Measurements from ENCODE around the gene P3H4. TPM values are rescaled to one million over a fixed set of nuclear protein-coding genes. Genes with fewer than 3 reads are reported as not detected.

The P3H4 gene
- total and polyA plus RNA-seq, 3 donors from 2014 or later = 6.9 to 13.9 (median 9.9) TPM

DNA sequence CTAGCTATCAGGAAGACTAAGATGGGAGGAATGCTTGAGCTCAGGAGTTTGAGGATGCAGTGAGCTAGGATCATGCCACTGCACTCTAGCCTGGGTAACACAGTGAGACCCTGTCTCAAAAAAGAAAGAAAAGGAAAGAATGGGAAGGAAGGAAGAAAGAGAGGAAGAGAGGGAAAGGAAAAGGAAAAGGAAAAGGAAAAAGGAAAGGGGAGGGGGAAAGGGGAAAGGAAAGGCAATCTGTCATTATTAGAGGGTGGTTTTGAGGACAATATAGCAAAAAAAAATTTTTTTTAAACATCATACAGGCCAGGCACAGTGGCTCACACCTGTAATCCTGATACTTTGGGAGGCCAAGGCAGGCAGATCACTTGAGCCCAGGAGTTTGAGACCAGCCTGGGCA lies 45.6 kb downstream of the P3H4 start:
- TF ChIP-seq, protein P1, sequence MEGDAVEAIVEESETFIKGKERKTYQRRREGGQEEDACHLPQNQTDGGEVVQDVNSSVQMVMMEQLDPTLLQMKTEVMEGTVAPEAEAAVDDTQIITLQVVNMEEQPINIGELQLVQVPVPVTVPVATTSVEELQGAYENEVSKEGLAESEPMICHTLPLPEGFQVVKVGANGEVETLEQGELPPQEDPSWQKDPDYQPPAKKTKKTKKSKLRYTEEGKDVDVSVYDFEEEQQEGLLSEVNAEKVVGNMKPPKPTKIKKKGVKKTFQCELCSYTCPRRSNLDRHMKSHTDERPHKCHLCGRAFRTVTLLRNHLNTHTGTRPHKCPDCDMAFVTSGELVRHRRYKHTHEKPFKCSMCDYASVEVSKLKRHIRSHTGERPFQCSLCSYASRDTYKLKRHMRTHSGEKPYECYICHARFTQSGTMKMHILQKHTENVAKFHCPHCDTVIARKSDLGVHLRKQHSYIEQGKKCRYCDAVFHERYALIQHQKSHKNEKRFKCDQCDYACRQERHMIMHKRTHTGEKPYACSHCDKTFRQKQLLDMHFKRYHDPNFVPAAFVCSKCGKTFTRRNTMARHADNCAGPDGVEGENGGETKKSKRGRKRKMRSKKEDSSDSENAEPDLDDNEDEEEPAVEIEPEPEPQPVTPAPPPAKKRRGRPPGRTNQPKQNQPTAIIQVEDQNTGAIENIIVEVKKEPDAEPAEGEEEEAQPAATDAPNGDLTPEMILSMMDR (IDR thresholded peaks at IDR 0.05) = no peak
- no peaks in the 10 kb centered on the region for H3K9me3 ChIP-seq
- DNase-seq = no peak
- H3K27ac ChIP-seq = no peak overlapping the region
- H3K4me1 ChIP-seq = no peaks in the 10 kb centered on the region
- no peaks in the 10 kb centered on the region for H3K27me3 ChIP-seq
- no peak overlapping the region for H3K4me3 ChIP-seq
- intact Hi-C loops (cut with DNase I; ENCODE audit: low total_unique reads) = no loop called here
- H3K36me3 ChIP-seq (ENCODE audit: low read depth, missing control alignments) = no peaks in the 10 kb centered on the region

DNA sequence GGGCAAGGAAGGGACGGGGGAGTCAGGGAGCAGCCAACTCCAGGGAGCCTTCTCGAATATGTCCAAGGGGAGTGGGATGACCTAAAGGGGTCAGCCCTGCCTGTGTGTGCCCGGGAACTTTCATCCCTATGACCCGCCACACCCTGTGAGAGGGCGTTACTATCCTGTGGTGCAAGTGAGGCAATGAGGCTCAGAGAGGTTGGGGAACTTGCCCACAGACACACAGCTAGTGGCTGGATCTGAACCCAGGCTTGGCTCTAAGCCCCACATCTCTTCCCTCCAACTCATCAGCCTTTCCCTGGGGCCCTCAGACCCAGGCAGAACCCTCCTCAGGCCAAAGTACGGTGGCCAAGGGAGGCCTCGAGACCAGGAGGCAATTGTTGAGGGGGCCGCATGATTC lies 48.4 kb downstream of the P3H4 start:
- Histone ChIP-seq H3K36me3 (ENCODE audit: low read depth, missing control alignments) (no peaks in the 10 kb centered on the region), H3K27me3 (no peaks in the 10 kb centered on the region), H3K4me1 (no peaks in the 10 kb centered on the region), H3K27ac (no peak overlapping the region), H3K9me3 (no peaks in the 10 kb centered on the region), H3K4me3 (no peak overlapping the region)
- intact Hi-C loops (cut with DNase I; ENCODE audit: low total_unique reads) = no loop called here
- WGBS, 2 donors = 93 to 100% methylated on average over 6 to 8 of the region's 8 CpGs
- no peak for DNase-seq
- TF ChIP-seq, protein P1 (IDR thresholded peaks at IDR 0.05) = no peak
- TF ChIP-seq POLR2A (IDR thresholded peaks at IDR 0.05) = no peak

DNA sequence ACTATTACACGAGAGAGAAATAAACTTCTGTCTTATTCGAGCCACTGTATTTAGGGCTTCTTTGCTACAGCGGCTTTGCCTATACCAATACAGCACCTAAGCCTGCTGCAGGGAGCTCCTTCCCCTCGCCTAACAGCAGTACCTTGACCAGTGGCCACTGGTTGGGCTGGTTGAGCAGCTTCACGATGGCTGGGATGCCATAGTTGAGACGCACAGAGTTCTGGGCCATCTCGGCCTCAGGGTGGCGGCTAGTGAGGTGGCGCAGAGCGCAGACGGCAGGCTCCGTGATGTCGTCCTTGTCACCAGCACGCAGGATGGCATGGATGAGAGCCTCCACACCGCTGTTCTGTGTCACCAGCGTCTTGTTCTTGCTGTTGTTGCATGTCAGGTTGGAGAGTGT lies 48.9 kb downstream of the P3H4 start:
- Histone ChIP-seq H3K4me3 (no peak overlapping the region), H3K27ac (no peak overlapping the region), H3K9me3 (no peaks in the 10 kb centered on the region), H3K27me3 (no peaks in the 10 kb centered on the region), H3K36me3 (ENCODE audit: low read depth, missing control alignments) (no peaks in the 10 kb centered on the region), H3K4me1 (no peaks in the 10 kb centered on the region)
- no peak for DNase-seq
- TF ChIP-seq, protein P1 (IDR thresholded peaks at IDR 0.05) = no peak
- TF ChIP-seq POLR2A (IDR thresholded peaks at IDR 0.05) = no peak
- 94 to 96% methylated on average over 16 of the region's 16 CpGs for WGBS, 2 donors
- intact Hi-C loops (cut with DNase I; ENCODE audit: low total_unique reads) = no loop called here

DNA sequence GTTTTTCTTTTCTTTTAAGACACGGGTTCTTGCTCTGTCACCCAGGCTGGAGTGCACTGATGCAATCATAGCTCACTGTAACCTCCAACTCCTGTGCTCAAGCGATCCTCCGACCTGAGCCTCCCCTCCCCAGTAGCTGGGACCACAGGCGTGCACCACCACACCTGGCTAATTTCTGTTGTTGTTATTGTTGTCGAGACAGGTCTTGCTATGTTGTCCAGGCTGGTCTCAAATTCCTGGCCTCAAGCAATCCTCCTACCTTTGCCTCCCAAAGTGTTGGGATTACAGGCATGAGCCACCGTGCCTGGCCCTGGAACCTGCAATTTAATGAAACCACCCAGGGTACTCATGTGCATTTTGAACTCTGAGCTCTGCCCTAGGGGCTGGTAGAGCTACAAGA lies 49.4 kb downstream of the P3H4 start:
- H3K9me3 ChIP-seq = no peaks in the 10 kb centered on the region
- H3K27ac ChIP-seq = no peak overlapping the region
- H3K27me3 ChIP-seq = no peaks in the 10 kb centered on the region
- no peaks in the 10 kb centered on the region for H3K36me3 ChIP-seq (ENCODE audit: low read depth, missing control alignments)
- no peaks in the 10 kb centered on the region for H3K4me1 ChIP-seq
- WGBS, 2 donors = 80 to 88% methylated on average over 6 of the region's 6 CpGs
- no peak for TF ChIP-seq POLR2A (IDR thresholded peaks at IDR 0.05)
- TF ChIP-seq, protein P1 (IDR thresholded peaks at IDR 0.05) = no peak
- H3K4me3 ChIP-seq = no peak overlapping the region
- no peak for DNase-seq
- intact Hi-C loops (cut with DNase I; ENCODE audit: low total_unique reads) = no loop called here

DNA sequence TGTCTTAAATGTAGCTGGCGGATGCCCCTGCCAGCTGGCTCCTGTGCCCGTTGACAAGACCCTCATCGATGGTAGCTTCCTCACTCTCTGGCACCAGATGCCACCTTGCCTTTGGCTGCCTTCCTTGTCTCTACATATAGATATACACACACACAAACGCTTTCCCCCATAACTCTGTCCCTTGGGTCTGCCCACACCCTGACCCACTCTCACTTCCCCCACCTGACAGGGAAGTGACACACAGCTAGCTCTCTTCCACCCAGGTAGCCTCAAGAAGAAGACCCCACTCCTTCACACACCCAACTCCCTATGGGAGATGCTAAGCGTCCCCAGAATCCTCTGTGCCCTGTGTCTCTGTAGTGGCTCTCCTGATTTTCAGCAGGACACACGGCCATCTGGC lies 50.9 kb downstream of the P3H4 start:
- Histone ChIP-seq H3K4me1 (no peaks in the 10 kb centered on the region), H3K9me3 (no peaks in the 10 kb centered on the region), H3K4me3 (no peak overlapping the region), H3K27me3 (no peaks in the 10 kb centered on the region), H3K36me3 (ENCODE audit: low read depth, missing control alignments) (no peaks in the 10 kb centered on the region), H3K27ac (no peak overlapping the region)
- no peak for TF ChIP-seq POLR2A (IDR thresholded peaks at IDR 0.05)
- TF ChIP-seq, protein P1 (IDR thresholded peaks at IDR 0.05) = no peak
- intact Hi-C loops (cut with DNase I; ENCODE audit: low total_unique reads) = no loop called here
- WGBS, 2 donors = 91 to 93% methylated on average over 6 of the region's 6 CpGs
- no peak for DNase-seq
